ENCODE results near the gene GFOD2. TPM values are rescaled to one million over a fixed set of nuclear protein-coding genes. Genes with fewer than 3 reads are reported as not detected.

Gene GFOD2
- total RNA-seq, 6 experiments from 2014 or later: 14.4 to 19.4 (median 16.9) TPM

GRCh38 chr16:67659675-67660563 lies 59.2 kb downstream of the GFOD2 start, which contains the start of gene ACD:
Gene ACD (minus strand): TSS chr16:67660260. CDS start chr16:67660220, 40 bp downstream.
- no peak for TF ChIP-seq CTCF (IDR thresholded peaks at IDR 0.05)
- no peaks in the 10 kb centered on the region for H3K9me3 Mint-ChIP-seq
- DNase-seq: peak; percentile 81
- H3K36me3 Mint-ChIP-seq (ENCODE audit: low read depth): no peaks in the 10 kb centered on the region
- peak within 1 kb of the TSS; percentile 94 for H3K4me3 Mint-ChIP-seq
- 0 out of 2 replicates have a peak, but pooled peaks cover 2% of the 10 kb centered on the region for H3K27me3 Mint-ChIP-seq (ENCODE audit: insufficient read depth)
- peaks cover 11% of the 10 kb centered on the region for H3K4me1 Mint-ChIP-seq (ENCODE audit: low read depth)
- peak within 1 kb of the TSS; percentile 97 for H3K27ac Mint-ChIP-seq

- Mint-ChIP-seq H3K36me3 (ENCODE audit: low read depth) (no peaks in the 10 kb centered on the region), H3K9me3 (no peaks in the 10 kb centered on the region), H3K4me1 (ENCODE audit: low read depth) (peaks cover 11% of the 10 kb centered on the region), H3K27me3 (ENCODE audit: insufficient read depth) (peaks cover 4% of the 10 kb centered on the region; the same call in 1 of the 2 replicates), H3K4me3 (peak overlapping the region; percentile 94), H3K27ac (peak overlapping the region; percentile 33; the same call in 1 of the 2 replicates)
- DNase-seq: no peak
- TF ChIP-seq CTCF (IDR thresholded peaks at IDR 0.05): no peak
These were observed 60.1 kb downstream of the GFOD2 start for GRCh38 chr16:67658849-67659674.

GRCh38 chr16:67657751-67658518 lies 61.2 kb downstream of the GFOD2 start:
- no peak overlapping the region for H3K4me3 Mint-ChIP-seq
- DNase-seq: no peak
- H3K9me3 Mint-ChIP-seq: no peaks in the 10 kb centered on the region
- H3K4me1 Mint-ChIP-seq (ENCODE audit: low read depth): peaks cover 11% of the 10 kb centered on the region
- H3K36me3 Mint-ChIP-seq (ENCODE audit: low read depth): no peaks in the 10 kb centered on the region
- TF ChIP-seq CTCF (IDR thresholded peaks at IDR 0.05): no peak
- no peak overlapping the region for H3K27ac Mint-ChIP-seq
- peaks cover 5% of the 10 kb centered on the region; the same call in 1 of the 2 replicates for H3K27me3 Mint-ChIP-seq (ENCODE audit: insufficient read depth)

- no peak overlapping the region for H3K4me3 Mint-ChIP-seq
- no peak overlapping the region for H3K27ac Mint-ChIP-seq
- H3K4me1 Mint-ChIP-seq (ENCODE audit: low read depth): peaks cover 11% of the 10 kb centered on the region
- no peak for DNase-seq
- H3K36me3 Mint-ChIP-seq (ENCODE audit: low read depth): no peaks in the 10 kb centered on the region
- H3K27me3 Mint-ChIP-seq (ENCODE audit: insufficient read depth): peaks cover 7% of the 10 kb centered on the region
- no peak for TF ChIP-seq CTCF (IDR thresholded peaks at IDR 0.05)
- H3K9me3 Mint-ChIP-seq: no peaks in the 10 kb centered on the region
These were observed 62.0 kb downstream of the GFOD2 start for GRCh38 chr16:67657017-67657608.

Measured in HFFc6 (cell line).